Activated T-cell treated with anti-CD3 and anti-CD28 coated beads for 48 hours (primary cell): ENCODE results near the gene HOXA6.

Experiments
- DNase-seq: peaks from one replicate; pipeline ENCODE4 v3.0.0-alpha.2; 2020; ENCODE audit warnings: low read depth

HOXA6 gene

DNA sequence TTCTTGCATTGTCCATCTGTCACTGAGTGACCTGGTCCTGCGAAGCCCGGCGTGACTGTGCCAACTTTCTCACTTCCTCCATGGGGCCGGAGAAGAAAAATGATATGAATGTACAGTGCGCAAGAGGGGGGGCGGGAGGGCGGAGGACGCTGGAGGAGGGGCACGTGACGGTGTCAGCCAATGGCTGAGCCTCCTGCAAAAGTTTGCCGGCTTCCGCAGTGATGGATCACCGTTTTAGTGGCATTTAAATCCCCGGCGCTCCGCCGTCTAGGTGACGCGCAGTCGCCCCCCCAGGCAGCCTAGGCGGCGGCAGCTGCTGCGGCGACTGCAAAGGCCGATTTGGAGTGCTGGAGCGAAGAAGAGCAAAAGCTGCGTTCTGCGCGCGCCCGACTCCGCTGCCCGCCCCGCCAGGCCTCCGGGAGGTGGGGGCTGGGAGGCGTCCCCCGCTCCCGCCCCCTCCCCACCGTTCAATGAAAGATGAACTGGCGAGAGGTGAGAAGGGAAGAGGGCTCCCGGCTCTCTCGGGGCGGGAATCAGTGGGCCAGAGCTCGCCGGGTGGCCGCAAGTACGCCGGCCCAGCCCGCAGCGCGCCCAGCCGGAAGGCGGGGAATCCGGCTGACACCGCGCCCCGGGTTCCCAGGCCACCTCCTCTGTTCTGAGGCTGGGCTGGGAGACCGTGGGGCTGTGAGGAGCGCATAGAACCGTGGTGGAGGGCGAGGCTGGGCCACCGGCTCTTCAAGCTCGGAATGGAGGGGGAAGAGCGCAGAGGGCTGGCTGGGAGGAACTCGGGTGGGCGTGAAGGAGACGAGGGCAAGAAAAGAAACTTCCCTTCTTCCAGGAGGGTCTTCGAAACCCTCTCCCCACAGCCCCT, 51.4 kb downstream of the HOXA6 start, which contains the start of gene HOXA1:
Gene HOXA1, minus strand, starts transcription at position 104 of the 871 bp plus-strand sequence. Its CDS starts 88 bp downstream, at position 16.
- peak; percentile 68 for DNase-seq
